Measurements from ENCODE around the gene THSD4. TPM values are rescaled to one million over a fixed set of nuclear protein-coding genes. Genes with fewer than 3 reads are reported as not detected.

THSD4 gene
- total RNA-seq, 1 donor from 2014 or later: 66.8 TPM

DNA sequence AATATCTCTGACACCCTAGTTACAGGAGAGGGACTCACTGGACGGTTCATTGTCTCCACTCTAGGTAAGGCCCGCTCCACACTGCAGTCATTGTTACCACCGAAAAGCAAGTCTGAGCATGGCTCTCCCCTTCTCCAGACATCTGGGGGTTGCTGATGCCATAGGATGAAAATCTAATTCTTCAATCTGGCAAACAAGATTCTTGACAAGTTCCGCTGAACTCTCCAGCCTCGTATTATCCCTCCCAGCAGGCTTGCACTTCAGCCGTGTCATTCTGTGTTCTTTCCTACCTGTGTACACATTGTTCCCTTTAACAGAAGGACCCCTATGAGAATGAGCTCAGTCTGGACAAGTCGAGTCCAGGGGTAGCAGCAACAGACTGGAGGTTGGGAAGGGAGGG lies 542.8 kb downstream of the THSD4 start:
- Histone ChIP-seq H3K27ac (peak overlapping the region; percentile 22), H3K36me3 (no peaks in the 10 kb centered on the region), H3K4me3 (no peak overlapping the region), H3K27me3 (no peaks in the 10 kb centered on the region), H3K9me3 (no peaks in the 10 kb centered on the region), H3K4me1 (peaks cover 31% of the 10 kb centered on the region)
- intact Hi-C loops (cut with DNase I): no loop called here
- DNase-seq (ENCODE audit: extremely low spot score in 2 of 2): peak in 1 of 2 donors; percentile 71
- TF ChIP-seq POLR2A (IDR thresholded peaks at IDR 0.05): no peak
- TF ChIP-seq, protein P1, sequence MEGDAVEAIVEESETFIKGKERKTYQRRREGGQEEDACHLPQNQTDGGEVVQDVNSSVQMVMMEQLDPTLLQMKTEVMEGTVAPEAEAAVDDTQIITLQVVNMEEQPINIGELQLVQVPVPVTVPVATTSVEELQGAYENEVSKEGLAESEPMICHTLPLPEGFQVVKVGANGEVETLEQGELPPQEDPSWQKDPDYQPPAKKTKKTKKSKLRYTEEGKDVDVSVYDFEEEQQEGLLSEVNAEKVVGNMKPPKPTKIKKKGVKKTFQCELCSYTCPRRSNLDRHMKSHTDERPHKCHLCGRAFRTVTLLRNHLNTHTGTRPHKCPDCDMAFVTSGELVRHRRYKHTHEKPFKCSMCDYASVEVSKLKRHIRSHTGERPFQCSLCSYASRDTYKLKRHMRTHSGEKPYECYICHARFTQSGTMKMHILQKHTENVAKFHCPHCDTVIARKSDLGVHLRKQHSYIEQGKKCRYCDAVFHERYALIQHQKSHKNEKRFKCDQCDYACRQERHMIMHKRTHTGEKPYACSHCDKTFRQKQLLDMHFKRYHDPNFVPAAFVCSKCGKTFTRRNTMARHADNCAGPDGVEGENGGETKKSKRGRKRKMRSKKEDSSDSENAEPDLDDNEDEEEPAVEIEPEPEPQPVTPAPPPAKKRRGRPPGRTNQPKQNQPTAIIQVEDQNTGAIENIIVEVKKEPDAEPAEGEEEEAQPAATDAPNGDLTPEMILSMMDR (IDR thresholded peaks at IDR 0.05): no peak
- TF ChIP-seq POLR2AphosphoS5 (IDR thresholded peaks at IDR 0.05; ENCODE audit: insufficient read depth in 1 of 2, low read depth in 1 of 2): no peak

DNA sequence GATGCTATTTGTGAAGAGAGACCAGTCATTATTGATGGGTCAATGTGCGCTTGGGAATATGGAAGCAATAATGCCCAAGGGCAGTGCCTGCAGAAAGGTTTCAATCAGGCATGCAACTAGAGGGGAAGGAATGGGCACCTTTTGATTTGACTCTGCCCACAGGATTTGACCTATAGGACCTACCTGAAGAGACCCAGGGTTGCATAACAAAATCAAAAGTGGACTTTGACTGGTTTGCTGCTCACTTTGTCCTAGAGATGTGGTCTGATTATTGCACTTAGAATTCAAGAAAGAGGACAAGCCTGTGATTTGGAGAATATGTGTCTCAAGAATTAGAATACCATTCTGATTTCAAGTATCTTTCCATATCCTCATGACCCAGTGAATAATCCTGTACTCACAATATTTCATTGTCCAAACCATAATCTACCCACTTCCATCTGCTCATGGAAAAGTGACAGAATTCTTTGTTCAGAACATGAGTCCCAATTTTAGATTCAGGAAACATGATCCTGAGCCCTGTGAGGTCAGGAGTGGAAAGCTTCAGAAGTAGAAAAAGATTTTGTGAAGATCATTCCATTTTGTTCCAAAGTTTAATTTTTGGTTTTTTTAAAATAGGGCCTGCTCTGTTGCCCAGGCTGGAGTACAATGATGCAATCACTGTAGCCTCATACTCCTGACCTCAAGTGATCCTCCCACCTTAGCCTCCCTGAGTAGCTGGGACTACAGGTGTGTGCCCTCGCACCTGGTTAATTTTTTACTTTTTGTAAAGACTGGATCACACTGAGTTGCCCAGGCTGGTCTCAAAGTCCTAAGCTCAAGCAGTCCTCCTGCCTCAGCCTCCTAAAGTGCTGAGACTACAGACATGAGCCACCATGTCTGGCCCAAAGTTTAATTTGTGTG lies 543.8 kb downstream of the THSD4 start:
- no peaks in the 10 kb centered on the region for H3K9me3 ChIP-seq
- peaks cover 31% of the 10 kb centered on the region for H3K4me1 ChIP-seq
- intact Hi-C loops (cut with DNase I): no loop called here
- peak overlapping the region; percentile 49 for H3K27ac ChIP-seq
- H3K27me3 ChIP-seq: no peaks in the 10 kb centered on the region
- peak in 1 of 2 donors; percentile 40 for DNase-seq (ENCODE audit: extremely low spot score in 2 of 2)
- H3K36me3 ChIP-seq: no peaks in the 10 kb centered on the region
- no peak overlapping the region for H3K4me3 ChIP-seq
- TF ChIP-seq, protein P1 (IDR thresholded peaks at IDR 0.05): no peak
- TF ChIP-seq POLR2AphosphoS5 (IDR thresholded peaks at IDR 0.05; ENCODE audit: insufficient read depth in 1 of 2, low read depth in 1 of 2) (no peak), POLR2A (IDR thresholded peaks at IDR 0.05) (no peak)

DNA sequence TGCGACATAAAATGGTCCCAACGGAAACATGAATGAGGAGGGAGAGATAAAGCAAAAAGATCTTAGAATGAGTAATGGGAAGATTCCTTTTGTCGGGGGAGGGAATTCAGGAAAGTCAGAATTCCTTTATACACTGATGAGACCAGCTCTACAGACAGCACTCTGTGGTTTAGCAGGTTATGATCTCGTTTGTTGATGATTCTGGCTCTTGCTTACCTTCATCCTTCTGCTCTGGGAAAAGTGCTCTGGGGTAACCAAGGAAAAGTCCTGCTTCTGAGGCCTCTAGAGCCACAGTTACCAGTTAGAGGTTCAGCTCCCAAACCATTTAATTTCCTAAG lies 544.4 kb downstream of the THSD4 start:
- Histone ChIP-seq H3K27me3 (no peaks in the 10 kb centered on the region), H3K27ac (peak overlapping the region; percentile 49), H3K4me1 (peaks cover 31% of the 10 kb centered on the region), H3K36me3 (no peaks in the 10 kb centered on the region), H3K9me3 (no peaks in the 10 kb centered on the region), H3K4me3 (no peak overlapping the region)
- no peak for DNase-seq (ENCODE audit: extremely low spot score in 2 of 2)
- TF ChIP-seq POLR2AphosphoS5 (IDR thresholded peaks at IDR 0.05; ENCODE audit: insufficient read depth in 1 of 2, low read depth in 1 of 2): no peak
- TF ChIP-seq POLR2A (IDR thresholded peaks at IDR 0.05): no peak
- TF ChIP-seq, protein P1 (IDR thresholded peaks at IDR 0.05): no peak
- intact Hi-C loops (cut with DNase I): no loop called here

DNA sequence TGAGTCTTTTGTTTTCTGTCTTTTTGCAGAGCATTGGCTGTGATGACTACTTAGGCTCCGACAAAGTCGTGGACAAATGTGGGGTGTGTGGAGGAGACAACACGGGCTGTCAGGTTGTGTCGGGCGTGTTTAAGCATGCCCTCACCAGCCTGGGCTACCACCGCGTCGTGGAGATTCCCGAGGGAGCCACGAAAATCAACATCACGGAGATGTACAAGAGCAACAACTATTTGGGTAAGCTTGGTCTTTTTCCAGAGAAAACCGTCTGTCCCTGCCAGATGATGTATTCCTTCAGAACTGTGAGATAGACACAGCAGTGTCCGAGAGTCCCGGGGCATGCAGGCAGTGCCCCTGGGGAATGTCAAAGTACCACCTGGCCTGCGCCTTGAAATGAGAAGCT lies 545.2 kb downstream of the THSD4 start:
- TF ChIP-seq POLR2A (IDR thresholded peaks at IDR 0.05) (no peak), POLR2AphosphoS5 (IDR thresholded peaks at IDR 0.05; ENCODE audit: insufficient read depth in 1 of 2, low read depth in 1 of 2) (no peak)
- TF ChIP-seq, protein P1 (IDR thresholded peaks at IDR 0.05): no peak
- peak overlapping the region; percentile 49 for H3K27ac ChIP-seq
- H3K4me1 ChIP-seq: peaks cover 31% of the 10 kb centered on the region
- no peaks in the 10 kb centered on the region for H3K27me3 ChIP-seq
- peak in 1 of 2 donors; percentile 84 for DNase-seq (ENCODE audit: extremely low spot score in 2 of 2)
- H3K36me3 ChIP-seq: no peaks in the 10 kb centered on the region
- intact Hi-C loops (cut with DNase I): no loop called here
- H3K9me3 ChIP-seq: no peaks in the 10 kb centered on the region
- no peak overlapping the region for H3K4me3 ChIP-seq

DNA sequence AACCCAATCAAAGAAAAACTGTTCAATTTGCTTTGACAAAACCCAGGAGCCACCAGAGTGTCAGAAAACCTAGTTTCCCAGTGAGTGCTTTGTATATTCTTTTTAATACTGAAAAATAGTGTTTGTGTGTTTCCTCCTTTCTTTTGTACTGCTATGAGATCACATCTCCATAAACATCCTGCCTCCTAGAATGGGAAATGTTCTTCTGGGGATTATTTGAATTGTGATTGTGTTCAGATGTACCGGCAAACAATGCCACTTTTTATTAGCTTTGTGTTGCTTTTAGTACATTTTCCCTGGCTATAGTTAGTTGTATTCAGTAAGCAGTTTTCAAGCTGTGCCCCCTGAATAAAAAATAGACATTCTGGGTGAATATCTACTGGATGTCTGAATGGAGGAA lies 547.0 kb downstream of the THSD4 start:
- intact Hi-C loops (cut with DNase I): no loop called here
- H3K4me3 ChIP-seq: no peak overlapping the region
- no peaks in the 10 kb centered on the region for H3K27me3 ChIP-seq
- DNase-seq (ENCODE audit: extremely low spot score in 2 of 2): no peak
- TF ChIP-seq POLR2A (IDR thresholded peaks at IDR 0.05): no peak
- TF ChIP-seq, protein P1 (IDR thresholded peaks at IDR 0.05): no peak
- no peak for TF ChIP-seq POLR2AphosphoS5 (IDR thresholded peaks at IDR 0.05; ENCODE audit: insufficient read depth in 1 of 2, low read depth in 1 of 2)
- peak overlapping the region; percentile 30 for H3K27ac ChIP-seq
- H3K4me1 ChIP-seq: peaks cover 34% of the 10 kb centered on the region
- no peaks in the 10 kb centered on the region for H3K9me3 ChIP-seq
- no peaks in the 10 kb centered on the region for H3K36me3 ChIP-seq
